Stimulated activated CD4-positive, alpha-beta T cell treated with anti-CD3 and anti-CD28 coated beads, TNF-alpha, amount 100 ng/mL, for 24 hours (primary cell): ENCODE data around the gene TCF7L1.

ENCODE experiments used
- DNase-seq, 3 experiments: peaks; one replicate each; pipeline ENCODE4 v3.0.0-alpha.2; 2020; ENCODE audit warnings: low read depth in 3 of 3

TCF7L1 gene

DNA sequence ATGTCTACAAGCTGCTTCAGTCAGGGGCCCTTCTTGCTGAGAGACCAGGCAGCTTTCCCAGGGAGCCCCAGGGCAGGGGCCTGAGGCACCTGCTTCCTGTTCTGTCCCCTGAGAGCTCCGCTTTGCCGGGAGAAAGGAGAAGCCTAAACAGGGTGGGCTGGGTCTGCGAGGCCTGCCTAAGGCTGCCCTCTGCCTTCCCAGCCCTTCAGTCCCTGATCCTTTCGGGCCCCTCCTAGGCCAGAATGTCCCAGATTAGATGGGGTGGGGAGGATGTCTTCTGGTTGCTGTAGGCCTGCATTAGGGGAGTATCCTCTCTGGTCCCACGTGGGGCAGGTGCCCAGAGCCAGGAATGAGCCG is 122.2 kb downstream of the TCF7L1 start:
- DNase-seq, result no peak

DNA sequence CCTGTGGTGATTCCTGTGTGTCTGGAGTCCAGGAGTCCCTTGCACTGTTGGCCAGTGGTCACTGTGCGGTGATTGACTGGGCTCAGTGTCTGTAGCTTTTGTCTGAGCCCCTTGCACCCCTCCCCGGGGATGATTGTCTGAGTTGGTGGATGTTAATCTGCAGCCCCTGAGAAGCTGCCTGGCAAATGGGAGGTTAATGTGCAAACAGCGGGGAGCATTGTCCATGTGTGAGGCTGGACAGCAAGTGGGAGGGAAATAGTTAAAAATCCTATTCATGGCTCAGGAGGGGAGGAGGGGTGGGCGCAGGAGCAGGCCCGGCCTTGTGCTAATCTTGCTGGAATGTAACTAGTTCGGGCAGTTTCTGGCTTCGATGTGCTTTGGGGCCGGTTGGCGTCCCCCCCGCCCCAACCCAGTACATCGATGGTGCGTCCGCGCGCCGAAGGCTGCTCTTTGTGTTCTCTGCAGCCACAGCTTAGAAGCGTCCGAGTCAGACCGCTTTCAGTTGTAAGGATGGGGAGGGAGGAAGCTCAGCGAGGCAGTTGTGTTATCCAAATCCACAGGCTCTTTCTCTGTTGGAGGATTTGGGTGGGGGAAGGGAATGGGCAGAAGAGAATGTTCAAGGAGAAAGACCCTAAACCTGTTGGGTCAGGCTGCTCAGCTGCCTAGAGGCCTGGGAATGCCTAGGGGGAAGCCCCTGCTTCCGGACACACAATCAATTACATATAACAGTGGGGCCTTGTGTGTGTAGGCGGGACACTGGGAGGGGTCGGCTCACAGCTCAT is 122.8 kb downstream of the TCF7L1 start:
- no peak for DNase-seq

DNA sequence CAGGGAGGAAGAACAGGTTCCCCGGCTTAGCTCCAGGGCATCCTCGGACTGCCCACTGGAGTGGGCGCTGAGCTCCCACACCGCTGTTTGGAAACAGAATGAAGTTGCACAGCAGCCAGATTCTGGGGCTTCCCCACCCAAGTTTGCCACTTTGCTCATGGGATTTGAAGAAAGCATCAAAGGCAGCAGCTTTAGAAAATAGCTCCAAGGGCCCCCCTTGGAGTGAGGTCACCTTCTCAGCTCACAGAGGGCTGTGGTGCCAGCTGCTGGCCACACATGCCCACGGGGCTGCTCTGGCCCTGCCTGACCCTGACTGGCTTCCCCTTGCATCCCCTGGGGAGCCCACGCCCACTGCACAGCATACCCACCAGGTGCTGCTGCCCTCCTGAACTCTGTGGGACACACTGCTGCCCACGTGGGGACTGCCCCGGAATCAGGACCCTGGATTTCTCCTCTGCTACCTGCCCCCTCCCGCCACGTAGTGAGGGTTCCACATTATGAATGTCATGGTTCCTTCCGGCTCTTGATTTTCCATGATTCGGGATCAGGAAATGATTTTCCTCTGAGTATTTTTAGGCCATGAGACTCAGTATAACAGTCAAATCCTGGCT is 124.3 kb downstream of the TCF7L1 start:
- DNase-seq, result no peak

DNA sequence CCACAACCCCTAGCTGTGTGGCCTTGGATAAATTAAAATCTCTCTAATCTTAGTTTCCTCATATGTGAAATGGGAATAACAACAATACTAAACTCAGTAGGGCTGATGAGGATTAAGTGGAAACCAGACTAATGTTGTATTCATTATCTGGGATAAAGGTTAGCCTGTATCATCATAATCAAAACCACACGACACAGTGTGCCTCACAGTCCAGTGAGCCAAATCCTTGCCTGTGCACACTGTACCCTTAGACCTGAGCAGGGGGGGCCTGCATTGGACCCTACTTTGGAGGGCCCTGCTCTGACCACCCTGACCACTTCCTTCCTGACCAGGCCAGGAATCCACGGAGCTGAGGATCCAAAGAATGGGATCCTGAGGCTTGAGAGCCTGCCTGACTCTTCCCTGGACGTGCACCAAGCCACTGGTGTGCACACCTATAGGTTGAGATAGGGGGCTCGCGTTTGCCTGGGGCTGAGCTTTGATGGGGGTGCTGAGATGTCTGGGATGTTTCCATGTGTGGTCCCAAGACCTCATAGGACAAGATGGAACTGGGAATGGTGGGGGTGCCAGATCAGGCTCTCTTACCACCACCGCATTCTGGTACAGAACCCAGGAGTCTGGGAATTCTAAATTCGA is 124.9 kb downstream of the TCF7L1 start:
- DNase-seq, result no peak

DNA sequence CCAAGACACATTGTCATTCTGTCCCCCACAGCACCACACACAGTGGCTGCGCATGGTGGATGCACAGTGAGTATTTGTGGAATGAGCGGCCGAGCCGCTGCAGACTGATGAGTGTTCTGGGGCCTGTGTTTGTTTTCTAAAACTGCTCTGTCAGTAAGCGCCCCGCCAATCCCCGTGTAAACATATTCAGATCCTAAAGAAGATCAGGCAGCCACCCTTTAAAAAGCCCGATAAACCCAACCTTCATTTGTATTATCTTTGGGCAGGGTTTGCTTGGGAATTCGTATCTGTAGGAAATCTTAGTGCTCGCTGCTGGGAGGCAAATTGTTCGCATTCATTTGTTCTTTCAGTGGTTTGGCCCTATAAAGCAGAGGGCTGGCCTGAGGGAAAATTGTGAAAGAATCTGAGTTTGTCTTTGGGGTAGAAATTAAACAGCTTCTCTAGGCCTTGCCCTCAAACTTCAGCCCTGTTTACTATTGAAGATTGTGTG is 126.0 kb downstream of the TCF7L1 start:
- no peak for DNase-seq

DNA sequence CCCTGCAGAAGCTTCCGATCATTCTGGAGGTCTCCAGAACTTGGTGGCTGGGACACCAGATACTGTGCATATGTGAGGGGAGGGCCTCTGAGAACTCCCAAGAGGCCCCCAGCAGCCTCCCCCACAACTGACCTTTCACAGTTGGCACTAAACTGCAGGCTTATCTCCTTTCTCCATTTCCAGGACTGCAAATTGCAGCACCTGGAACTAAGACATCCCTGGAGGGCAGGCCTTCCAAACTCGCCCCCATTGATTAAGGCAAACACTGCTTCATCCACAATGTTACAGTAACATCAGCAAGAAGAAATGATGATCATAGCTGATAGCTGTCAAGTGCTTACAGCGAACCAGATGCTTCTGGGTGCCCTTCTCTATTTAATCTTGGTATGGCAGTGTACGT is 126.7 kb downstream of the TCF7L1 start:
- DNase-seq, result no peak

DNA sequence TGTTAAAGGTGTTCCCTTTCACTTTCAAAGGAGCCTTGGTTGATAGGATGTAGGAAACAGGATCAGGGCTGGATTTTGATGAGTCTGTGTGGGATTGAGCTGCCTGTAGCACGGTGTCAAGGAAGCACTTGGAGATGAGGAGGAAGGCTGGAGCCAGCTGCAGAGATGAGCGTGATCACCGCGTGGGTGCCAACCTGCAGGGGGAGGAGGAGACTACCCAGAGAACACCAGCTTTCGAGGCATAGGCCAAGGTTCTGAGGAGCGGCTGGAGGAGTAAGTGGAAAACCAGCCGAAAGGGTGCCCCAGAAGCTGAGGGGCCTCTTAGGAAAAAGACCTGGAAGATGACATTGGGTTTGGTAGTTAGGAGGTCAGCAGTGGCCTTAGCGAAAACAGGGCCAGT is 130.4 kb downstream of the TCF7L1 start:
- no peak for DNase-seq

DNA sequence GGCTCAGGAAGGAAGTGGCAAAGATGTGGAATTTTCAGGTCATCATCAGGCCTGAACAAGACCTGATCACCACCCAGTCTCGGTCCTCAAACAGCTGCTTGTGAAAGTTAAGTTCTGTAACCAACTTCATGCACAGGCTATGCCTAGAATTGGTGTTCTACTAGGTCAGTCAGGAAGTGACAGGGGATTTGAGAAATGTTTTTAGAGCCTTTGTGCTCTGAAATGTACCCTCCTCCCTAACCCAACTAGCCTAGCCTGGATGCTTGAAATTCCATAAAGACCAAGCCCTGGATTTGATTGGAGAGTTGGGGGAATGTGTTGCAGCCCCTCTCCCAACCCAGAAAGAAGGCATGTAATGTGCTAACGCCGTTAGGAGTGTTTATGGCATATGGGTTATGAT is 131.3 kb downstream of the TCF7L1 start:
- no peak for DNase-seq

DNA sequence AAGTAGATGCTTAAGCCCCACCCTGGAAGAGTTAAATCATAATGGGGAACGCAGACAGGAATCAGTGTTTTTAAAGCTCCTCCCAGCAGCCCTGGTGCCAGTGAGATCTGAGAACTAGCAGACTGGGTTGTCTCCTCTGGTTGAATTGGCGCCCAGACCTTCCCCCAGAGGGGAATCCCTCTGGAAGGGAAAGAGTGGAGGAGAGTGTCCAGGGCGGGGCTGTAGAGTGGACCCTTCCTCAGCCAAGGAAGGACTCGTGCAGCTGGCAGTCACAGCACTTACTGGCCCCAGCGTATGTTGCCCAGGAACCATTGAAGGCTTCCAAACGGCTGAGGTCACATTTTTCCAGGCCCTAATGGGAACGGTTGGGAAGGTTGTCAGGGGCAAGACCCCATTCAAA is 132.1 kb downstream of the TCF7L1 start:
- no peak for DNase-seq

DNA sequence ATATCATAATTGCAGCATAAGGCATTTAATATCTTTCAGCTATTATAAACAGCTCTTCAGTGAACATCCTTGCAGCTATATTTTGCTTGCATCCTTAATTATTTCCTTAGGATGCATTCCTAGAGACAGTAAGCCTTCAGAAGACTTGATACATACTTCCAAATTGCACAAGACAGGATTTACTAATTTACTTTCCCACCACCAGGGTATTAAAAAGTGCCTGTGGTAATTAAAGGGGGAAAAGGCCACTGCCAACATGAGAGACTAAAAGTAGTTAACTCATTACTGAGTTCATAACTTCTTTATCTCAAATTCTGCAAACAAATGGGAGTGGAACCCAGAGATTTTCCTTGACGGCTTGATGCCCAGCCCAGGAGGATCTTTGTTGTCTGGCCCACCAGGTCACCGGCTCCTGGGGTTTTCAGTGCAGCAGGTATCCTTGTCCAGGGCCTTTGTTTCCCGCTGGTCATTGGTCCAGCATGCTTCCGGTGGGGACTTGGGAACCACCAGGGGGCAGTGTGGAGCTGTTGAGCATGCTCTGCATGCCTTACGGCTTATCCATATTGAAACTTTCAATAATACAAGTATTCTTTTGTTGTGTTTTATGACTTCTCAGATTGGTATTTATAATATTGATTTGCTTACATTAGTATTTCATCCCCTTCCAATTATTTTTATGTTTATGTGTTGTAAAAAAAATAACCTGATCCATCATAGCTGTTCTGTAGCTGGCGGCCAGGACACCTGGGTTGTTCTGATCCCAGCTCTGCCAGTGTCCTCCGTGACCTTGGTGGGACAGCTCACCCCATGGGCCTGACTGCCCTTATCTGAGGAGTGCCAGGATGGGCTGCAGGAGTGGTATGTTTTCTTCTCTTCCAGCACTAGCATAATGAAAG is 133.2 kb downstream of the TCF7L1 start:
- peak; percentile 36 to 71 (median 45) for DNase-seq

DNA sequence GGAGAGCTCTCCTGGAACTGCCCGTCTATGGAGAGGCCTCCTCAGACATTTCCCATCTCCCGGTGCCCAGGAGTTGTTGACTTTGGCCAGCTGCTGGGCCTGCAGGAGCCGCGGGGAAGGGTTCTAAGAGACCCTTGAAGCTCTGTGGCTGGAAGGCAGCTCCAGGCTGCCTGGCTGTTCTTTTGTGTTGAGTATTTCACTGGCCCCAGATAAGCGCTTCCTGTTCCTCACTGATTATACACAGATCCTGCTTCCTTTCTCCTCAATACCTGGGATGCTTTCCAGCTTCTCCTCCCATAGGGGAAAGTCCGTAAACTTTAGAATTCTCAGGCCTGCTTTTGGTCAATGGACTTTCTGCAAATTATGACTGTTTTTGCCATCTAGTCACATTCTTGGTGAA is 136.8 kb downstream of the TCF7L1 start:
- DNase-seq, result no peak

DNA sequence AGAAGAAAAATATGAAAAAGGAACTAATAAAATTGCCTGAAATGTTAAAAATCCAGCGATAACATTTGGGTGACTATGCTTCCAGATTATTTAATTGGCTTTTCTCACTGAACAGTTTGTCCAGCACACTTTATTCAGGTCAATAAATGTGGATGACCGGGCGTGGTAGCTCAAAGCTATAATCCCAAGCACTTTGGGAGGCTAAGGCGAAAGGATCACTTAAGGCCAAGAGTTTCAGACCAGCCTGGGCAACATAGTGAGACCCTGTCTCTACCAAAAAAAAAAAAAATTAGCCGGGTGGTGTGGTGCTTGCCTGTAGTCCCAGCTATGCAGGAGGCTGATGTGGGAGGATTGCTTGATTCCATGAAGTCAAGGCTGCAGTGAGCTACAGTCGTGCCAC is 139.2 kb downstream of the TCF7L1 start:
- no peak for DNase-seq

DNA sequence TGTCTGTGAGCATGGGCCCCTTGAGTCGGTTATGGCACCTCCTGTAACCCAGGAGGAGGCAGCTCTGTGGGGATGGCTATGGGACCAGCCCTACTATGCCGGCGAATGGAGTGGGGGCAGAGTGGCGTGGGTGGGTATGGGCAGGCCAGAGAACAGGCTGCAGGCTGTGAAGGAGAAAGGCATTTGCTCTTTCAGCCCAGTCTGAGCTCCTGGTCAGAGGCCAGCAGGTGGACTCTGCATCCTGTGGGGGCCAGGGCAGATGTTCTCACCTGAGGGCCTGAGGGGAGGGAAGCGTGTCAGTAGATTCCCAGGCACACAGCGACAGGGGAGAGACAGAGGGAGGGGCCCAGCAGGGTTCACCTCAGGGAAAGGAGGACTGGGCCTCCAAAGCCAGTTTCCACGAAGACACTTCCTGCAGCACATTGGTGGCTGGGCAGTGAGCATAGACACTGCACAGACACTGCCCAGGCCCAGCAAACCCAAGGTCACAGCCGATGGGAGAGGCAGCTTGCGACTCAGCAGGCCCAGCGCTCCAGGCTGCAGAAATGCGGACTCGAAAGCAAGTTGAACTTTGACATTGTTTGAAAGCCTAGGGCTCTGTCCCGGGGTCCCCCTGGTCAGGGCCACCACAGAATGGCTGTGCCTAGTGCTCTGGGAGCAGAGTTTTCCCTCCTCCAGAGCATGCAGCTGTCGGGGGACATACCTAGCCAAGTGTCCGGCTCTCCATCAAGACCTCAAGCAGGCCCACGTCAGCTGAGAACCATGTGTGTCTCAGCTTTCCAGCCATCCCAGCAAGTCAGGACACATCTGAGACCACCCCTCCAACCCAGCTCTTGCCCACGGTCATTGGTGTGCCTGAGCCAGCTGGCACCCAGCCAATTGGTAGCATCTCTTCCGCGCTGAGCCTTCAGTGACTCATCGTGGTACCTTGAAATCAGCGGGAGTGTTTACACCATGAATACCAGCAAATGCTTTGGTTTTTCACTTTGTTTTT is 140.8 kb downstream of the TCF7L1 start:
- DNase-seq, result no peak

DNA sequence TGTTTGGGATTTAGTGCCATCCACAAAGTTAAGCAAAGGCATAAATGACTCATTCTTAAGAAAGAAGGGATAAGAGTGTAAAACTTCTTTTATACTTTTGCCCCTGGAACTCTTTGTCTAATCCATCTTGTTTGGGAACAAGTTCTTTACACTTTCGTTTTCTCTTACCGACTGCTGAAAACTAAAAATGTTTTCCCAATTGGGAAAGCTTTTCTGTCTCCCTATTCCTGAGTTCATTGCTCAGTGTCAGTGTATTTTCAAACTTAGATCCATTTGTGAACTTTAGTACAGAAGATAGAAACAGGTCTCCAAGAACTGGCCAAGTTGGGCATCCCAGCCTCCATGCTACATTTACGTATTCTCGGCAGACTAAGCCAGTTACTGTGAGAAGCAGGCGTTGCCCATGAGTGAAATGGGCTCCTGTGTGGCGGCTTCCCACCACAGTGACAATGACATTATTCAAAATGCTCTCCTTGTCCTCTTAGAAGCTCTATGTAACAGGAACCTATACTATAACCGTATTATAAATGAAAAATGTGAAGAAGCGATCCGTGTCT is 142.9 kb downstream of the TCF7L1 start:
- DNase-seq, result no peak

DNA sequence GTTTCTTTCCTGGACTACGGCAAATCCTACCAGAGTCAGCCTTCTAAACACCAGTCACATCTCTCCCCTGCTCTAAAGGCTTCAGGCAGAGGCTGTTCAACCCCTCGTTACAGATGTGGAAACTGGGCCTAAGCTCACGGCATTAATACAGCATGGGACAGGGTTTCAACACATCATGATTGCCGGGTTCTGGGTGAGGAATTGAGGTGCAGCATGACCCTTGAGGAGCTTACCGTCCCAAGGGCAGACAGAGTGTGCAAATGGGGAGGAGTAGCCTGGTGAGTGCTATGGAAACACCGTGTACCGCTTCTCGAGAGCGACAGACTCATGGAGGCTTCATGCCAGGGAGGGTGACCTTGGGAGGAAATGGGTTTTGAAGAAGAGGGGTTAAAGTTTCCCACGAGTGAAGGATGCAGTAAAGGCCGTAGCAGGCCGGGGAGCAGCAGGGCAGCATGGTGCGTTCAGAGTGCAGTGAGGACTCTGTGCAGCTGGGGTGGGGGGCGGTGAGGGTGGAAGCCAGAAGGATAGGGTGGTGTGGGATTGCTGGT is 143.5 kb downstream of the TCF7L1 start:
- DNase-seq, result no peak

DNA sequence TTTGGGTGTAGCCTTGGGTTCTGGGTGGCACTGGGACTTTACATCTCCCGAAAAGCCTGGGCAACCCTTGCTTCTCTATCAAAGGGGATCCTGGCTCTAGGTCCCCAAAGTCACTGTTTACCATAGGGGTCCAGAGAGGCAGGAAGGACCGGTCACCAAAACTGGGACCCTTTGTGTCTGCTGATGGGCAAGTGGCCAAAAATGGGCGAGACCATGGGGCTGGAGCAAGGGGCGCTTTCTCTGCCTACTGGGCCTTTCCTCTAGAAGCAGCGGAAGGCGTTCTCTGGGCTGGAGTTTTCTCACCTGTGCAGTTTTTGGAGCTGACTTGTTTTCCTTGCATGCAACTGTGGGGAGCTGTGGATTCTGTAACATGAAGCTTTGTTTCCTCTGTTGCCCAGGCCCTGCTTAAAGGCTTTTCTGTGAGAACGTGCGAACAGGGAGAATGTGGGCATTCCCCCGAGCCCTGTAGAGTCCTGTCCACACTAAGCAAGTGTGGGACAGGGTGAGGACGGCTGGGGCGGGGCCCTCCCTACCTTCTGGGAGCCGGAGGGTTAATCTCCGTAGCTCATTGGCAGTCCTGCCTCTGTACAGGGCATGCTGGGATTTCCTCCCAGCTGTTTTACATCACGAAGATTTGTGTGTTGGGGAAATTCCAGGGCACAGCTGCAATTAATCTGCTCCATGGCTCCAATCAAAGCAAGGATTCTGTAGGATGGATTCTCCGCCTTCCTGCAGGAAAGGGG is 144.4 kb downstream of the TCF7L1 start:
- no peak for DNase-seq

DNA sequence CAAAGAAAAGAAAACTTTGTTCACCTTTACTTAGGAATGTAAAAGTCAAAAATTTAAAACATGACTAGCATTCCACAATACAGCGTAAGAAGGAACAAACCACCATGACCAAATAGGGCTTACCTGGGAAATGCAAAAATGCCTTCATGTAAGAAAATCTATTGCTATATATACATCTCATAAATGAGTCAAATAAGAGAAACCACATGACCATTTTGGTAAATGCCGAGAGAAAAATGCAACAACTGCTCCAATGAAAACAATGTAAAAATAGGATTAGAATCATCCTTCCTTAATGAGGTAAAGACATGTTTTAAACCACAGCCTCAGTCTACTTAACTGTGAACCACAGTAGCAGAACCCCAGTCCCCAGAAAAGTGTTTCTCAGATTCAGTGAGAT is 145.2 kb downstream of the TCF7L1 start:
- no peak for DNase-seq

DNA sequence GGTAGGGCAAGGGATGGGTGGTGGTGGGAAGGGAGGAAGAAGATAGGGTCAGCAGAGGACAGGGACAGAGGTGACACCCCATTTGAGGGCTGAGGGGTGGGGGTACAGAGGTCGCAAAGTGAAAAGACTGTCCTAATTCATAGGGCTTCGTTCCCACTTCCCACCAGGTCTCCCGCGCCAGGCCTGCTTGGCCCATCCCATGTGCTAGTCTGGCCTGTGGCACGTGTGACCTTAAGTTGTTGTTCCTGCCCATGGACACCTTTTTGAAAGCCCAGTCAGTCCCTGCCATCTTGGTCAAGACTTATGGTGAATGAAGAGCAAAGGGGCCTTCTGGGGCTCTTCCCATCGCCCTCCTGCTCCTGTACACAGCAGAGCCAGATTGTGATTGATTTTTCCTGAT is 148.4 kb downstream of the TCF7L1 start:
- no peak for DNase-seq

DNA sequence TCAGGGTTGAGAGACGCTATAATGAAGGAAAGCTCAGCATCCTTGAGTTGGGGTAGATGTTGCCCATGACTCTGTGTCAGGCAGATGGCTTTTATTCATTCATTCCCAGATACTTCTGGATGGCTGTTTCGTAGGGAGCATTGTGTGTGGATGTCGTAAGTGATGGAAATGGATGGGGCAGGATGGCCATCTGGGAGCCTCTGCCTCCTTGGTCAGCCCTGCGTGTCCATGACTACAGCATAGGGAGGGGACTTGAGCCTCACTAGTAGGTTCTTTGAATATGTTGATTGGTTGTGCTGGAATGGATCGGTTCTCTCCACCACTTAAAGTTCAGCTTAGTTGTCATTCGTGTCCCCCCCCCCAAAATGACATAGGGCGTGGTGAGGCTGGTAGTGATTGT is 149.7 kb downstream of the TCF7L1 start:
- DNase-seq, result no peak

DNA sequence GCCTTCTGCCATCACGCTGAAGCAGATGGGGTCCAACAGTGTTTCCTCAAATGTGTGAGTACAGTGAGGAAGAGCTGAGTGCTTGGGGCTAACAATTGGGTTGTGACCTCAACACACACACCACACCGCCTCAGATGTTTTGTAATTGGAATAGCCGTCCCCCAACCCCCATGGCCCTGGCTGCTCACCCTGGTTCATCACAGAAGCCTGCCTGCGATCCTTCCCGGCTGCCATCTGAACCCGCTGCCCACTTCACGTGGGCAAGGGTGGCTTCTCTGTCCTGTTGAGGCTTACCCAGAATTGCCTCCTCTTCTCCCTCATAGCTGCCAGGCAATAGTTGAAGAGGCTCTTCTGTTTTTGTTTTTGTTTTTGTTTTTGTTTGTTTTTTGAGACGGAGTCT is 150.4 kb downstream of the TCF7L1 start:
- no peak for DNase-seq
